HG02763 (cell line): ENCODE measurements around the gene TEKT3.

Source experiments
- ATAC-seq: cut with Tn5 transposase; IDR thresholded peaks from one replicate; pipeline ENCODE4 v1.9.1; 2021; ENCODE audit warnings: mild to moderate bottlenecking, moderate library complexity; ENCODE audit not compliant: unreplicated experiment

The TEKT3 gene

GRCh38 chr17:15298176-15298575 is 43.2 kb downstream of the TEKT3 start:
- ATAC-seq = no peak

- ATAC-seq = no peak
These were observed 47.8 kb downstream of the TEKT3 start for GRCh38 chr17:15293558-15293957.

GRCh38 chr17:15291674-15292361 is 49.6 kb downstream of the TEKT3 start:
- no peak for ATAC-seq

GRCh38 chr17:15290605-15291004 is 50.8 kb downstream of the TEKT3 start:
- no peak for ATAC-seq

GRCh38 chr17:15289285-15290183 is 51.9 kb downstream of the TEKT3 start:
- ATAC-seq = no peak

GRCh38 chr17:15288859-15289258 is 52.5 kb downstream of the TEKT3 start:
- ATAC-seq = no peak

- ATAC-seq = no peak
These were observed 53.7 kb downstream of the TEKT3 start for GRCh38 chr17:15287538-15288267.

- ATAC-seq = no peak
These were observed 55.9 kb downstream of the TEKT3 start for GRCh38 chr17:15285466-15285865.

- ATAC-seq = no peak
These were observed 56.9 kb downstream of the TEKT3 start for GRCh38 chr17:15284537-15284936.

GRCh38 chr17:15284107-15284506 is 57.3 kb downstream of the TEKT3 start:
- ATAC-seq = no peak

GRCh38 chr17:15281909-15282308 is 59.5 kb downstream of the TEKT3 start:
- no peak for ATAC-seq

- ATAC-seq = no peak
These were observed 62.4 kb downstream of the TEKT3 start for GRCh38 chr17:15278924-15279477.

GRCh38 chr17:15278380-15278779 is 63.0 kb downstream of the TEKT3 start:
- no peak for ATAC-seq

- no peak for ATAC-seq
These were observed 67.4 kb downstream of the TEKT3 start for GRCh38 chr17:15274017-15274416.

GRCh38 chr17:15273141-15273793 is 68.1 kb downstream of the TEKT3 start:
- no peak for ATAC-seq

- no peak for ATAC-seq
These were observed 69.7 kb downstream of the TEKT3 start for GRCh38 chr17:15271741-15272140.

- no peak for ATAC-seq
These were observed 70.6 kb downstream of the TEKT3 start for GRCh38 chr17:15270628-15271381.

- ATAC-seq = no peak
These were observed 71.7 kb downstream of the TEKT3 start for GRCh38 chr17:15269780-15270089.

- no peak for ATAC-seq
These were observed 72.2 kb downstream of the TEKT3 start for GRCh38 chr17:15269087-15269779.

GRCh38 chr17:15268461-15268860 is 72.9 kb downstream of the TEKT3 start:
- no peak for ATAC-seq
